HepG2 (cell line): ENCODE results near the gene ADAM15. TPM values are rescaled to one million over a fixed set of nuclear protein-coding genes. Genes with fewer than 3 reads are reported as not detected.

Experiments used
- ATF7 ChIP-seq, 2 experiments: fragments of 450-650 bp in 1 of 2; sonication (generic) in 1 of 2; formaldehyde crosslinking in 1 of 2; IDR thresholded peaks; 2 replicates each; pipeline versions ENCODE4 v1.4.0 to v1.6.1; 2016 to 2020; ENCODE audit warnings: antibody characterized with exemption in 1 of 2, mild to moderate bottlenecking in 1 of 2, missing genetic modification reagents in 1 of 2
- ELF4 ChIP-seq: sonication (generic); formaldehyde crosslinking; IDR thresholded peaks from 2 replicates; pipeline ENCODE4 v1.5.0; 2020; ENCODE audit warnings: missing genetic modification reagents, mild to moderate bottlenecking, moderate library complexity, borderline replicate concordance
- ETV6 ChIP-seq: sonication (generic); formaldehyde crosslinking; conservative IDR thresholded peaks from 2 replicates; pipeline ENCODE4 v1.4.0; 2020; ENCODE audit warnings: missing genetic modification reagents
- GABPA ChIP-seq, 2 experiments: IDR thresholded peaks; 2 replicates each; pipeline ENCODE4 v1.6.1; 2011 to 2016; ENCODE audit warnings: low read depth in 2 of 2, low read length in 1 of 2, missing biosample characterization in 1 of 2, missing genetic modification characterization in 1 of 2
- NAIF1 ChIP-seq: sonication (generic); formaldehyde crosslinking; IDR thresholded peaks from 2 replicates; pipeline ENCODE4 v1.5.0; 2020; ENCODE audit warnings: mild to moderate bottlenecking, missing genetic modification reagents, borderline replicate concordance
- NFE2L2 ChIP-seq: fragments of 150-350 bp; IDR thresholded peaks from 2 replicates; pipeline ENCODE4 v1.6.1; 2014; ENCODE audit warnings: low read length
- PAXIP1 ChIP-seq: sonication (generic); formaldehyde crosslinking; conservative IDR thresholded peaks from 2 replicates; pipeline ENCODE4 v1.4.0; 2020; ENCODE audit warnings: mild to moderate bottlenecking, missing genetic modification reagents, moderate library complexity
- REST ChIP-seq, 2 experiments: IDR thresholded peaks; 2 replicates each; pipeline ENCODE4 v1.6.1; 2011 to 2012; ENCODE audit warnings: low read length in 2 of 2, borderline replicate concordance in 1 of 2, low read depth in 1 of 2, mild to moderate bottlenecking in 1 of 2, moderate library complexity in 1 of 2
- RFXAP ChIP-seq: sonication (generic); formaldehyde crosslinking; IDR thresholded peaks from 2 replicates; pipeline ENCODE4 v1.4.0; 2020; ENCODE audit warnings: missing genetic modification reagents, borderline replicate concordance
- SAP130 ChIP-seq: IDR thresholded peaks from 2 replicates; pipeline ENCODE4 v1.6.1; 2016; ENCODE audit warnings: low read depth
- SMC3 ChIP-seq: IDR thresholded peaks from 2 replicates; pipeline ENCODE4 v1.6.1; 2011; ENCODE audit warnings: low read length, improper control_type of control experiment
- SNRNP70 ChIP-seq: fragments of 200-400 bp; formaldehyde crosslinking; IDR thresholded peaks from 2 replicates; pipeline ENCODE4 v1.6.1; 2017; ENCODE audit warnings: mild to moderate bottlenecking, low read depth, low read length, moderate library complexity
- SSRP1 ChIP-seq: IDR thresholded peaks from 2 replicates; pipeline ENCODE4 v1.6.1; 2016; ENCODE audit warnings: control low read depth
- ZBTB1 ChIP-seq: sonication (generic); formaldehyde crosslinking; IDR thresholded peaks from 2 replicates; pipeline ENCODE4 v1.4.0; 2020; ENCODE audit warnings: missing genetic modification reagents, borderline replicate concordance
- ZFYVE20 ChIP-seq: sonication (generic); formaldehyde crosslinking; IDR thresholded peaks from 2 replicates; pipeline ENCODE4 v1.8.0; 2023; ENCODE audit warnings: low read depth, mild to moderate bottlenecking, moderate library complexity, missing genetic modification reagents, borderline replicate concordance
- ZNF20 ChIP-seq: sonication (generic); formaldehyde crosslinking; IDR thresholded peaks from 2 replicates; pipeline ENCODE4 v1.4.0; 2020; ENCODE audit warnings: mild to moderate bottlenecking, moderate library complexity, missing genetic modification reagents
- ZNF703 ChIP-seq: sonication (generic); formaldehyde crosslinking; IDR thresholded peaks from 2 replicates; pipeline ENCODE4 v1.5.1; 2020; ENCODE audit warnings: missing genetic modification reagents, mild to moderate bottlenecking, moderate library complexity, borderline replicate concordance
- polyA plus RNA-seq, 8 experiments: library from polyadenylated mRNA; depleted of rRNA in 3 of 8; stranded (reverse) in 7 of 8; unstranded in 1 of 8; fragments of >200 nt; fragmentation: Illumina TruSeq in 4 of 8; extraction: Trizol in 4 of 8; gene quantifications; 2 replicates each; pipeline versions ENCODE4 v1.2.1 to v1.2.3, GENCODE V29; 2011 to 2016; ENCODE audit warnings: low read depth in 4 of 8, missing spikeins in 1 of 8, mixed read lengths in 1 of 8; ENCODE audit not compliant: insufficient read depth in 1 of 8
- total RNA-seq, 5 experiments: library from RNA; depleted of rRNA; stranded (reverse); fragments of >200 nt; fragmentation: Illumina TruSeq; extraction: Trizol; gene quantifications; 2 replicates each; pipeline ENCODE4 v1.2.3, GENCODE V29; 2016; ENCODE audit warnings: low read depth in 1 of 5
- TF ChIP-seq, protein P1 (sequence below): sonication (generic); formaldehyde crosslinking; IDR thresholded peaks from 2 replicates; pipeline ENCODE4 v1.5.1; 2020; ENCODE audit warnings: missing genetic modification reagents, mild to moderate bottlenecking, borderline replicate concordance
- TF ChIP-seq, protein P2 (sequence below): IDR thresholded peaks from 2 replicates; pipeline ENCODE4 v1.6.1; 2016; ENCODE audit warnings: low read depth, control low read depth

The ADAM15 gene
- total and polyA plus RNA-seq, 2 of the 13 experiments (the other 11 are each of a cell fraction or from before 2014, with no cell fraction given): 17.9 to 25.6 TPM

DNA sequence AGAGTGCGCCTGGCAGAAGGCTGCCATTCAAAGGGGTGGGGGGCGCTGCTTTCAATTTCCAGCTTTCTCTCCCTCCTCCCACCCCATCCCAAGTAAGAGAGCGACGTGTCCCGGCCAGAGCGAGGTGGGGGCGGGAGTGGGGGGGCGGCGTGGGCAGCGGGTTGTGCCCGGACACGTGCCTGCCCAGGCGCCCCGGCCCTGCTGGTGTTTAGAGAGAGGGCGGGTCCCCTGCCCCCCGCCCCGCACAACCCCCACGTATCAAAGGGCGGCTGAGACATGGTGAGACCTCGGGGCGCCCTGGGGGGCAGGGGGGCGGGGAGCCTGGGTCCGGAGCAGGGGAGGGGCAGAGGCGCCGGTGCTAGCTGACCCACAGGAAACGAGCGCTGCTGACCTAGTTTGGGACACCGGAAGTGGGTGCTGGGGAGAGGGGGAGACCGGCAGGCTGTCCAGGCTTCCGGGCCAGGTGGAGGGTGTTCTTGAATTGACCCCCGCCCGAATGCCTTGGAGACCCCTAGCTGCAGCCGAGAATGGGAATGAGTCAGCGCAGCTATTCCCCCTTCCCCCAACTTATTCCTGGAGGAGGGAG lies 47.3 kb upstream of the ADAM15 start (continued):
- TF ChIP-seq REST (IDR thresholded peaks at IDR 0.05; ENCODE audit: borderline replicate concordance in 1 of 2, low read depth in 1 of 2, low read length in 2 of 2) (no peak), SAP130 (CRISPR knock-in tag) (peak; percentile 51; the same call in 1 of the 2 replicates), ATF7 (IDR thresholded peaks at IDR 0.05) (no peak), ATF7 (CRISPR knock-in tag; IDR thresholded peaks at IDR 0.05) (no peak), GABPA (IDR thresholded peaks at IDR 0.05; ENCODE audit: low read depth, low read length) (peak; percentile 77), GABPA (CRISPR knock-in tag; IDR thresholded peaks at IDR 0.05; ENCODE audit: low read depth) (peak; percentile 89), ZNF703 (no peak), ELF4 (CRISPR knock-in tag) (no peak), SSRP1 (CRISPR knock-in tag) (no peak), ZNF20 (CRISPR knock-in tag) (no peak), ETV6 (CRISPR knock-in tag) (no peak), RFXAP (CRISPR knock-in tag) (no peak), SNRNP70 (no peak), NFE2L2 (no peak), PAXIP1 (CRISPR knock-in tag) (peak; percentile 61; the same call in 1 of the 2 replicates), ZBTB1 (CRISPR knock-in tag) (no peak), SMC3 (no peak), ZFYVE20 (CRISPR knock-in tag) (no peak), NAIF1 (CRISPR knock-in tag) (no peak)
- TF ChIP-seq, protein P1, sequence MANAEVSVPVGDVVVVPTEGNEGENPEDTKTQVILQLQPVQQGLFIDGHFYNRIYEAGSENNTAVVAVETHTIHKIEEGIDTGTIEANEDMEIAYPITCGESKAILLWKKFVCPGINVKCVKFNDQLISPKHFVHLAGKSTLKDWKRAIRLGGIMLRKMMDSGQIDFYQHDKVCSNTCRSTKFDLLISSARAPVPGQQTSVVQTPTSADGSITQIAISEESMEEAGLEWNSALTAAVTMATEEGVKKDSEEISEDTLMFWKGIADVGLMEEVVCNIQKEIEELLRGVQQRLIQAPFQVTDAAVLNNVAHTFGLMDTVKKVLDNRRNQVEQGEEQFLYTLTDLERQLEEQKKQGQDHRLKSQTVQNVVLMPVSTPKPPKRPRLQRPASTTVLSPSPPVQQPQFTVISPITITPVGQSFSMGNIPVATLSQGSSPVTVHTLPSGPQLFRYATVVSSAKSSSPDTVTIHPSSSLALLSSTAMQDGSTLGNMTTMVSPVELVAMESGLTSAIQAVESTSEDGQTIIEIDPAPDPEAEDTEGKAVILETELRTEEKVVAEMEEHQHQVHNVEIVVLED: no peak
- TF ChIP-seq, protein P2, sequence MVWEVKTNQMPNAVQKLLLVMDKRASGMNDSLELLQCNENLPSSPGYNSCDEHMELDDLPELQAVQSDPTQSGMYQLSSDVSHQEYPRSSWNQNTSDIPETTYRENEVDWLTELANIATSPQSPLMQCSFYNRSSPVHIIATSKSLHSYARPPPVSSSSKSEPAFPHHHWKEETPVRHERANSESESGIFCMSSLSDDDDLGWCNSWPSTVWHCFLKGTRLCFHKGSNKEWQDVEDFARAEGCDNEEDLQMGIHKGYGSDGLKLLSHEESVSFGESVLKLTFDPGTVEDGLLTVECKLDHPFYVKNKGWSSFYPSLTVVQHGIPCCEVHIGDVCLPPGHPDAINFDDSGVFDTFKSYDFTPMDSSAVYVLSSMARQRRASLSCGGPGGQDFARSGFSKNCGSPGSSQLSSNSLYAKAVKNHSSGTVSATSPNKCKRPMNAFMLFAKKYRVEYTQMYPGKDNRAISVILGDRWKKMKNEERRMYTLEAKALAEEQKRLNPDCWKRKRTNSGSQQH: no peak
